Endothelial cell of umbilical vein (primary cell): ENCODE measurements around the gene RPP25L. TPM values are rescaled to one million over a fixed set of nuclear protein-coding genes. Genes with fewer than 3 reads are reported as not detected.

Source experiments
- BruUV-seq: library from RNA; stranded (reverse); fragments of 400-500 nt; replicated peaks from 2 replicates; lab custom pipeline; 2021; lab: Mats Ljungman, UMichigan
- CTCF ChIA-PET: fragments of 300-600, 350-600 bp; sonication (Branson Sonifier 250); formaldehyde crosslinking; loops from one replicate; lab custom pipeline; 2021; ENCODE audit warnings: antibody characterized with exemption, inconsistent platforms; lab: Charles Lee
- POLR2A ChIA-PET: fragments of 300-600, 350-600 bp; sonication (Branson Sonifier 250); formaldehyde crosslinking; loops from one replicate; lab custom pipeline; 2021; ENCODE audit warnings: antibody characterized with exemption, inconsistent platforms; lab: Charles Lee
- DNase-seq: peaks from one replicate; pipeline ENCODE4 v3.0.0-alpha.2; 2011; ENCODE audit warnings: low read depth, low spot score
- FAIRE-seq: peaks from 2 replicates; lab custom pipeline; 2011; peaks lifted over from hg19 to GRCh38; lab: Jason Lieb, UNC
- H2AFZ ChIP-seq: 2 replicates; pipeline ENCODE4 v1.6.0; 2012; ENCODE audit warnings: low read depth, low read length, control low read depth, inconsistent platforms
- H3K27ac ChIP-seq: 2 replicates; pipeline ENCODE4 v1.5.1; 2011; ENCODE audit warnings: low read depth, mild to moderate bottlenecking, control low read depth, low read length, moderate library complexity; ENCODE audit not compliant: insufficient read depth
- H3K27me3 ChIP-seq, 2 experiments: 2 replicates each; pipeline versions ENCODE4 v1.6.0 to v1.6.1; 2011; ENCODE audit warnings: low read length in 2 of 2, mixed read lengths in 1 of 2; ENCODE audit not compliant: control insufficient read depth in 2 of 2, insufficient read depth in 2 of 2
- H3K36me3 ChIP-seq, 2 experiments: 2 replicates in 1 of 2; 3 replicates in 1 of 2; pipeline ENCODE4 v1.5.1; 2011; ENCODE audit warnings: low read length in 2 of 2, mild to moderate bottlenecking in 1 of 2, moderate library complexity in 1 of 2; ENCODE audit not compliant: control insufficient read depth in 2 of 2, insufficient read depth in 2 of 2; ENCODE audit errors: extremely low read depth in 1 of 2
- H3K4me1 ChIP-seq: 3 replicates; pipeline ENCODE4 v1.5.1; 2011; ENCODE audit warnings: mild to moderate bottlenecking, low read length; ENCODE audit not compliant: control insufficient read depth, insufficient read depth; ENCODE audit errors: extremely low read depth
- H3K4me2 ChIP-seq: 2 replicates; pipeline ENCODE4 v1.6.1; 2011; ENCODE audit warnings: low read length, control low read depth, mixed read lengths; ENCODE audit not compliant: insufficient read depth
- H3K4me3 ChIP-seq, 3 experiments: fragments of 200-600 bp in 1 of 3; sonication (generic), shearing (Covaris generic) in 1 of 3; replicated peaks in 1 of 3; 2 replicates each; pipeline ENCODE4 v1.5.1; 2011 to 2016; ENCODE audit warnings: control low read depth in 3 of 3, low read length in 3 of 3, mild to moderate bottlenecking in 2 of 3, inconsistent platforms in 1 of 3, low read depth in 1 of 3, moderate library complexity in 1 of 3; ENCODE audit not compliant: insufficient read depth in 1 of 3
- H3K79me2 ChIP-seq: 2 replicates; pipeline ENCODE4 v1.6.0; 2012; ENCODE audit warnings: low read length, inconsistent platforms; ENCODE audit not compliant: control insufficient read depth, insufficient read depth
- H3K9ac ChIP-seq: replicated peaks from 2 replicates; pipeline ENCODE3; 2011; ENCODE audit warnings: low read length, control low read depth; ENCODE audit not compliant: insufficient read depth; ENCODE audit errors: extremely low read depth
- H3K9me1 ChIP-seq: replicated peaks from 3 replicates; pipeline ENCODE4 v1.6.0; 2011; ENCODE audit warnings: mild to moderate bottlenecking, low read length; ENCODE audit not compliant: control insufficient read depth, insufficient read depth; ENCODE audit errors: extremely low read depth
- H3K9me3 ChIP-seq: replicated peaks from 2 replicates; pipeline ENCODE4 v1.5.1; 2012; ENCODE audit warnings: low read length, inconsistent platforms; ENCODE audit not compliant: control insufficient read depth, insufficient read depth
- H4K20me1 ChIP-seq: replicated peaks from 2 replicates; pipeline ENCODE3; 2011; ENCODE audit warnings: mild to moderate bottlenecking, low read length; ENCODE audit not compliant: control insufficient read depth, insufficient read depth; ENCODE audit errors: extremely low read depth
- CTCF ChIP-seq, 2 donors: IDR thresholded peaks; 1 replicate in 1 of 2; 2 replicates in 1 of 2; pipeline ENCODE4 v1.5.1; 2011; ENCODE audit warnings: low read length in 2 of 2, mild to moderate bottlenecking in 2 of 2, moderate library complexity in 2 of 2, control low read depth in 1 of 2, inconsistent platforms in 1 of 2, low read depth in 1 of 2; ENCODE audit not compliant: insufficient read depth in 1 of 2; ENCODE audit errors: extremely low read depth in 1 of 2
- EZH2 ChIP-seq: IDR thresholded peaks from 2 replicates; pipeline ENCODE4 v1.6.1; 2012; ENCODE audit warnings: borderline replicate concordance, low read depth, mild to moderate bottlenecking, moderate library complexity, low read length, inconsistent platforms; ENCODE audit not compliant: severe bottlenecking
- FOS ChIP-seq: IDR thresholded peaks from 2 replicates; pipeline ENCODE4 v1.6.1; 2011; ENCODE audit warnings: mild to moderate bottlenecking, low read length, moderate library complexity, borderline replicate concordance; ENCODE audit not compliant: insufficient read depth
- GATA2 ChIP-seq: IDR thresholded peaks from 2 replicates; pipeline ENCODE4 v1.7.0; 2011; ENCODE audit warnings: low read depth, mild to moderate bottlenecking, moderate library complexity, mixed read lengths, low read length; ENCODE audit not compliant: insufficient read length, insufficient read depth
- JUN ChIP-seq: IDR thresholded peaks from 2 replicates; pipeline ENCODE4 v1.6.1; 2011; ENCODE audit warnings: borderline replicate concordance, low read depth; ENCODE audit not compliant: insufficient read length, insufficient read depth
- MYC ChIP-seq: IDR thresholded peaks from one replicate; pipeline ENCODE4 v1.6.1; 2011; ENCODE audit warnings: mild to moderate bottlenecking, low read depth, low read length
- POLR2A ChIP-seq: IDR thresholded peaks from 2 replicates; pipeline ENCODE4 v1.6.1; 2012; ENCODE audit warnings: low read depth, mild to moderate bottlenecking, control low read depth, low read length
- POLR2AphosphoS5 ChIP-seq: IDR thresholded peaks from 2 replicates; pipeline ENCODE4 v1.6.1; 2012; ENCODE audit warnings: low read depth, mild to moderate bottlenecking, control low read depth, low read length, moderate library complexity; ENCODE audit not compliant: insufficient read depth
- dilution Hi-C: fragments of 300-500 bp; cut with MboI; formaldehyde crosslinking; loops from one replicate; pipeline ENCODE4 v1.15.0; 2019; ENCODE audit warnings: low sequenced_read_pairs; ENCODE audit not compliant: extremely low pct_ligation_motif_present
- intact Hi-C: fragments of 100-400 bp; cut with micrococcal nuclease; formaldehyde crosslinking; loops from one replicate; pipeline ENCODE4 v1.10.0; 2022
- polyA plus RNA-seq, 4 experiments: library from polyadenylated mRNA; depleted of rRNA in 3 of 4; stranded (reverse) in 3 of 4; unstranded in 1 of 4; fragments of >200 nt; gene quantifications; 2 replicates each; pipeline versions ENCODE4 v1.2.1 to v1.2.3, GENCODE V29; 2011 to 2012; ENCODE audit warnings: missing spikeins in 1 of 4
- total RNA-seq: library from RNA; stranded (reverse); gene quantifications from 2 replicates; pipeline ENCODE4 v1.2.3, GENCODE V29; 2021
- TF ChIP-seq, protein P1 (sequence below): IDR thresholded peaks from 2 replicates; pipeline ENCODE4 v1.6.1; 2011; ENCODE audit not compliant: insufficient read depth, insufficient read length

RPP25L gene
- total and polyA plus RNA-seq, 2 donors (not counting 3 experiments of a cell fraction or from before 2014, with no cell fraction given), result 15.7 to 41.0 TPM

DNA sequence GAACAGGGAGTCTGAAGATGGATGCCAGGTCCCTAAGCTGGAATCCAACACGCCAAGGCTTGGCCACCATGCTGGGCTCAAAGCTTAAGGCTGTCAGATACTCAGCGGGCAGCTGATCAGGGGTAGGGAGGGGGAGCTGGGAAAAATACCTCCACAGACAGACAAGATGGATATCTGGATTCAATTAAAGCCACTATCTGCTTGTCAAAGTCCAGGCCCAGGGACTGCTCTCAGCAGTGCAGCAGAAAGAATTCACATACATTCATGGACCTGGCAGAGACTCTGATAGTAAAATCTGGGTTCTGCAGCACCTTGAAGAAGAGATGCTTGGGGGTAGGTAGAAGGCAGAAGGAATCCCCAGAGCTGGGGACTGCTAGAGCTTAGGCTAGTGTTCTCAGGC lies 3.2 kb upstream of the RPP25L start:
- no peak overlapping the region for H2AFZ ChIP-seq
- TF ChIP-seq MYC (no peak), POLR2AphosphoS5 (no peak), CTCF (IDR thresholded peaks at IDR 0.05; ENCODE audit: extremely low read depth in 1 of 2, insufficient read depth in 1 of 2, low read depth in 1 of 2, low read length in 2 of 2) (no peak), POLR2A (no peak), GATA2 (no peak), JUN (no peak), EZH2 (no peak), FOS (no peak)
- TF ChIP-seq, protein P1, sequence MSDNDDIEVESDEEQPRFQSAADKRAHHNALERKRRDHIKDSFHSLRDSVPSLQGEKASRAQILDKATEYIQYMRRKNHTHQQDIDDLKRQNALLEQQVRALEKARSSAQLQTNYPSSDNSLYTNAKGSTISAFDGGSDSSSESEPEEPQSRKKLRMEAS, result no peak
- FAIRE-seq, result no peak
- peaks cover 0 to 14% of the 10 kb centered on the region in 2 experiments for H3K36me3 ChIP-seq
- intact Hi-C loops, result no loop called here
- BruUV-seq, result no TSS peak
- DNase-seq, result no peak
- H3K9me3 ChIP-seq, result no peaks in the 10 kb centered on the region
- no peaks in the 10 kb centered on the region for H3K27me3 ChIP-seq
- H3K27ac ChIP-seq, result no peak overlapping the region
- H3K4me1 ChIP-seq, result peaks cover 20% of the 10 kb centered on the region
- H3K4me3 ChIP-seq, result no peak overlapping the region
- dilution Hi-C loops, result no loop called here
- peaks cover 2% of the 10 kb centered on the region for H3K79me2 ChIP-seq
- no peaks in the 10 kb centered on the region for H4K20me1 ChIP-seq
- CTCF ChIA-PET, result interaction anchor here (0.6 to 7.1 kb wide), 4 partner anchors 10 to 87 kb away, joined by 3 to 130 read pairs (median 5); partner anchors contain the start of gene SIGMAR1
- H3K4me2 ChIP-seq, result no peak overlapping the region
- no peaks in the 10 kb centered on the region for H3K9me1 ChIP-seq
- POLR2A ChIA-PET, result no interaction called here
- H3K9ac ChIP-seq, result no peak overlapping the region
